PFSK-1 (cell line): ENCODE results near the gene RBKS.

ENCODE experiments used
- POLR2AphosphoS5 ChIP-seq: IDR thresholded peaks from 2 replicates; pipeline ENCODE4 v1.6.1; 2012; ENCODE audit warnings: low read depth, mild to moderate bottlenecking, control low read depth, low read length, moderate library complexity
- REST ChIP-seq, 2 experiments: IDR thresholded peaks; 2 replicates each; pipeline versions ENCODE4 v1.6.1 to v1.8.0; 2011 to 2012; ENCODE audit warnings: low read depth in 2 of 2, low read length in 2 of 2, control low read depth in 1 of 2, inconsistent platforms in 1 of 2, mild to moderate bottlenecking in 1 of 2, moderate library complexity in 1 of 2; ENCODE audit not compliant: insufficient read depth in 1 of 2
- SIN3A ChIP-seq: IDR thresholded peaks from 2 replicates; pipeline ENCODE4 v1.6.1; 2012; ENCODE audit warnings: mild to moderate bottlenecking, low read length, moderate library complexity, borderline replicate concordance; ENCODE audit not compliant: insufficient read depth

- TF ChIP-seq SIN3A: no peak
- TF ChIP-seq POLR2AphosphoS5: no peak
- no peak for TF ChIP-seq REST (IDR thresholded peaks at IDR 0.05; ENCODE audit: insufficient read depth in 1 of 2, low read depth in 2 of 2, low read length in 2 of 2)
These were observed 81.8 kb downstream of the RBKS start for GRCh38 chr2:27808418-27808817.
